ENCODE results near the gene AMZ2. TPM values are rescaled to one million over a fixed set of nuclear protein-coding genes. Genes with fewer than 3 reads are reported as not detected.
A peak's percentile ranks its signal among the peaks of the same experiment; 100 is the strongest.

The AMZ2 gene
- total RNA-seq, 1 donor: 98.0 TPM

DNA sequence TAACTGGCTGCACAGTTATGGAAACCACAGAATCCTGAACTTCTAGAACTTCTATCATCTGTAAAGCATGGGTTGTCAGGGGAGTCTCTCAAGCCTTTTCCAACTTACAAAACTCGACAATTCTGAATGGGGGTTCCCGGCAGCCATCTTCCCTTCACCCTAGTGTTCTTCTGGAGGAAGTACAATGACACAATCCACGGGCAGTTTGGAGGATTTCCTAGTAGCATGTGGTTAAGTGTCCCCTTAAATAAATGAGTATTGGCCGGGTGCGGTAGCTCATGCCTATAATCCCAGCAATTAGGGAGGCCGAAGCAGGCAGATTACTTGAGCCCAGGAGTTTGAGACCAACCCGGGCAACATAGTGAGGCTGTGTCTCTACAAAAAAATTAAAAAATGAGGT is 41.0 kb downstream of the AMZ2 start:
- DNase-seq (ENCODE audit: low read depth): no peak
- H3K4me3 ChIP-seq (ENCODE audit: low read depth, low read length): no peak overlapping the region
- no peak for TF ChIP-seq CTCF (IDR thresholded peaks at IDR 0.05; ENCODE audit: insufficient read depth, low read depth, low read length)

DNA sequence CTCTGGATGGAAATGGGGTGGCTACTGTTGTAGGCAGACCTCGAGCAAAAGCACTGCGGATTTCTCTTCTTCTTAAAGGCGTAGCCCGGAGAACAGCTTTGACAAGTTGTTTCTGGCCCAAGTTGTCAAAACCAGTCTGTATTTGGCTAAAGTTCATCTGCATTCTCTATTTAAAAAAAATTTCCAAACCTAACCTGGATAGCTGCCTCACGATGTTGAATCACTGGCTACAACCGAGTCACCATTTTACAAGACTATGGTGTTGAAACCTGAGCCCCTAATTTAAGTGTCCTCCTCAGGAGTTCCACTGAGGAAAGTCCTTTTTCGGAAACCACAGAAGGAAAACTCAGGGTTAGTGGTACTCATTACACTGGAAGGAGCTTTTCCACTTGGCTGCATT is 41.6 kb downstream of the AMZ2 start:
- DNase-seq (ENCODE audit: low read depth): no peak
- no peak for TF ChIP-seq CTCF (IDR thresholded peaks at IDR 0.05; ENCODE audit: insufficient read depth, low read depth, low read length)
- no peak overlapping the region for H3K4me3 ChIP-seq (ENCODE audit: low read depth, low read length)

- peak overlapping the region; percentile 49 for H3K4me3 ChIP-seq (ENCODE audit: low read depth, low read length)
- no peak for DNase-seq (ENCODE audit: low read depth)
- no peak for TF ChIP-seq CTCF (IDR thresholded peaks at IDR 0.05; ENCODE audit: insufficient read depth, low read depth, low read length)
These were observed 42.1 kb downstream of the AMZ2 start for GRCh38 chr17:68289936-68290267.

- TF ChIP-seq CTCF (IDR thresholded peaks at IDR 0.05; ENCODE audit: insufficient read depth, low read depth, low read length): no peak
- H3K4me3 ChIP-seq (ENCODE audit: low read depth, low read length): peak overlapping the region; percentile 49
- no peak for DNase-seq (ENCODE audit: low read depth)
These were observed 42.6 kb downstream of the AMZ2 start for GRCh38 chr17:68290268-68290954.

DNA sequence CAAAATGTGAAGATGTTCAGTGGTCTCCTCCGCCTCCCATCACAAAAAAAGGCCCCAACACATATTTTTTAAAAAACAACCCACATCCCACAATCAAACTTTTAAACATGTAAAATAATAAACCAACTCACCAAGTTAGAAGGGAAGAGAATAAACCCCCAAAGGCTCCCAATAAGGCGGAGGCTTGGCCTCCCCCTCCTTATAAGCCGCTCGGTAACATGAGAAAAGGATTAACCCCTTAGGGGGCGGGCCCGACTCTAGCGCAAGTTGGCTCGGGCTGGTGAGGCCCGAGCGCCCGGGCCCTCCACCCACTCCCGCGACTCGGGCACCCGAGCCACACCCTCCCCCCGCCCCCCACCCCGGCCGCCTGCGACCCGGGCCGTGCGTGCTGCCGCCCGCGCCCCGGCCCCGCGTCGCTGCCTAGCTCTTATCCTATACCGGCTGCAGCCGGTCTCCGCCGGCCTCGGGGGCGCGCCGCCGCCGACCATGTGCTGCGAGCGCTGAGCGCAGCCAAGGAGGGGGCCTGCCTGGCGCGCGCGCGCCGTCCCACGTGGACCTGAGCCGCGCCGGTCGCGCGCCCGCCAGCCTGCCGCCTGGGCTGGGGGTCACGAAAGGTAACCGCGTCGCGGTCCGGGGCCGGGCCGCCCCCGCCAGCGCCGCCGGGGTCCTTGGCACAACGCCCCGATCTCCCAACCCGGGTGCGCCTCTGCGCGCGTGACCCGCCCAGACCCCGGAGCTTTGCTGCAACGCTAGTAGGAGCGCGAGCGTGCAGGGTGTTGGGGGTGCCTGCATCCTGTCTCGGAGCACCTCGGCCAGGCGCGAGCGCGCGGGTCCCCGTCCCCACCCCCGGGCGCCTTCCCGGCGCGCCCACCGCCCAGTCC is 43.4 kb downstream of the AMZ2 start, which contains the start of the genes ARSG and SLC16A6:
Gene ARSG (plus strand): TSS at position 541 of the 881 bp plus-strand sequence. CDS start 15,999 bp downstream, outside the sequence.
Gene SLC16A6 (minus strand): TSS at position 173 of the 881 bp plus-strand sequence. CDS start 12,807 bp downstream, outside the sequence.
- TF ChIP-seq CTCF (IDR thresholded peaks at IDR 0.05; ENCODE audit: insufficient read depth, low read depth, low read length): no peak
- peak; percentile 36 for DNase-seq (ENCODE audit: low read depth)
- peak within 1 kb of the TSS; percentile 65 for H3K4me3 ChIP-seq (ENCODE audit: low read depth, low read length)

DNA sequence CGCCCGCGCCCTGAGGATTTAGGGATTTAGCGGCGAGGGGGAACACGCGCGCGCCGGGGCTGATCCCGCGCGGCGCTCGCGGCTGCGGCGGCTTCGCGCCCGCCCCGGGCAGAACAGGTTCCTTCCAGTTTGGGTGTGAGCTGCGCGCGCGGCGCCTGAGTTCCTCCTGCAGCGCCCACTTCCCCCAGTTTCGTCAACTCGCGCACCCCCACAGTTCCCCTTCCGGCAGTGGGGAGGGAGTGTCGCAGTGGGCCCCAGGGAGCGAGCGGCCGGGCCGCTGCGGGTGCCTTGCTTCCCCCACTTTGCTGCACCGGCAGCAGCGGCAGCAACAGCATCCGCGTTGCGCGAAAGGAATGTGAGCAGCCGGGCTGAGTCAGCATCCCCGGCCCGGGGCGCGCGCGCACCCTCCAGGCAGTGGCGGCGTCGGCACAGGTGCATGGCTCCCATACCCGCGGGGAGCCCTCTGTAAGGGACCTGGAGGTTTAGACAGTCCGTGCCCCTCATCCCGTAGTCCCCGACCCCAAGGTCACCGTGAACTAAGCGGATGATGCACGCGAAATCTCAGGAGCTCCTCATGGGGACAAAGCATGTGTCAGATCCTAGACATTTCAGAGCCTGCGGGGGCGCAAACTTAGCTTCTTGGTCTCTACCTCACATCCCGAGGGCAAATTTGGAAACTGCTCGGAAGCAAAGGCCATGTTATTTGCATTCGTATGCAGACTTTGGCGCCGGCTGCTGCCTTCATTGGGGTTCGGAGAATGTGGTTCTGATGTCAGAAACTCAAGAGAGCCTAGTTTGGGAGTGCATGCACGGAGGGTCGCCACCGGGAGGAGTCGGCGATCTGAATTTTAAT is 44.2 kb downstream of the AMZ2 start:
- H3K4me3 ChIP-seq (ENCODE audit: low read depth, low read length): peak overlapping the region; percentile 65
- peak; percentile 67 for DNase-seq (ENCODE audit: low read depth)
- no peak for TF ChIP-seq CTCF (IDR thresholded peaks at IDR 0.05; ENCODE audit: insufficient read depth, low read depth, low read length)

All from fibroblast of villous mesenchyme (primary cell).